Measurements from ENCODE around the gene TMEM200B. TPM values are rescaled to one million over a fixed set of nuclear protein-coding genes. Genes with fewer than 3 reads are reported as not detected.

The TMEM200B gene
- total and polyA plus RNA-seq, 10 of the 15 experiments (the other 5 are each of a cell fraction or from before 2014, with no cell fraction given), result 0.03 to 1.4 (median 0.08) TPM; not detected in 3

GRCh38 chr1:29112705-29113412 is 10.8 kb downstream of the TMEM200B start:
- H3K9ac ChIP-seq (ENCODE audit: control insufficient read depth, insufficient read depth, low read length), result no peak overlapping the region
- ChIA-PET CTCF (interaction anchor here (0.6 to 0.9 kb wide), 3 partner anchors 85 to 231 kb away, joined by 3 read pairs; no protein-coding TSS in a partner anchor), RAD21 (ENCODE audit: unreplicated experiment) (interaction anchor here (1.1 kb wide), 1 partner anchor 219 kb away, joined by 3 read pairs; no protein-coding TSS in a partner anchor), POLR2A (interaction anchor here (0.6 kb wide), 2 partner anchors 34 to 40 kb away, joined by 3 read pairs; no protein-coding TSS in a partner anchor), SMC1A (ENCODE audit: uncharacterized antibody, unreplicated experiment) (interaction anchor here (1.6 kb wide), 2 partner anchors 17 to 58 kb away, joined by 4 to 5 read pairs; no protein-coding TSS in a partner anchor)
- no peak for ATAC-seq
- BruUV-seq (replicated peaks), result no TSS peak
- H3K4me1 ChIP-seq (ENCODE audit: control insufficient read depth, insufficient read depth, low read length), result no peaks in the 10 kb centered on the region
- intact Hi-C loops (cut with micrococcal nuclease; ENCODE audit: unreplicated experiment), result no loop called here
- no peak overlapping the region for H3K27ac ChIP-seq (ENCODE audit: control insufficient read depth, insufficient read depth)
- peaks cover 3 to 6% of the 10 kb centered on the region in 2 experiments; a peak in 3 of 4 replicates for H3K36me3 ChIP-seq (ENCODE audit: control insufficient read depth in 2 of 2, insufficient read depth in 2 of 2, low read length in 1 of 2)
- H3K79me2 ChIP-seq (ENCODE audit: control insufficient read depth, insufficient read depth, low read length), result no peaks in the 10 kb centered on the region
- no peak overlapping the region for H3K4me3 ChIP-seq
- no peak overlapping the region for H2AFZ ChIP-seq (ENCODE audit: control insufficient read depth, low read depth, low read length)
- no peak for DNase-seq (ENCODE audit: low read depth, low spot score)
- no peaks in the 10 kb centered on the region for H3K9me3 ChIP-seq (replicated peaks; ENCODE audit: control insufficient read depth, insufficient read depth, low read length)
- no peaks in the 10 kb centered on the region for H3K27me3 ChIP-seq (replicated peaks in 1 of 2; ENCODE audit: control insufficient read depth in 2 of 2, insufficient read depth in 2 of 2, low read length in 1 of 2)
- in situ Hi-C loops (cut with MboI), result no loop called here
- 72% methylated on average over 7 of the region's 7 CpGs for WGBS (ENCODE audit: insufficient coverage, insufficient replicate concordance, low lambda C conversion rate, missing lambda C conversion rate)
- no peaks in the 10 kb centered on the region for H4K20me1 ChIP-seq (ENCODE audit: control insufficient read depth, insufficient read depth)
- no peak overlapping the region for H3K4me2 ChIP-seq (ENCODE audit: control insufficient read depth, insufficient read depth)
- FAIRE-seq, result no peak
- TF ChIP-seq ZBTB33 (IDR thresholded peaks at IDR 0.05), result no peak
- TF ChIP-seq CREB1 (IDR thresholded peaks at IDR 0.05; ENCODE audit: low read depth), result no peak
- TF ChIP-seq RBBP5 (conservative IDR thresholded peaks at IDR 0.05), result no peak
- no peak for TF ChIP-seq LARP7 (IDR thresholded peaks at IDR 0.05)
- no peak for TF ChIP-seq IKZF1 (conservative IDR thresholded peaks at IDR 0.05)
- TF ChIP-seq MYC (IDR thresholded peaks at IDR 0.05; ENCODE audit: insufficient read depth, insufficient read length, insufficient replicate concordance, low read length, severe bottlenecking), result no peak
- TF ChIP-seq TARDBP (IDR thresholded peaks at IDR 0.05; ENCODE audit: borderline replicate concordance), result no peak
- no peak for TF ChIP-seq IRF3 (IDR thresholded peaks at IDR 0.05)
- TF ChIP-seq TBL1XR1 (IDR thresholded peaks at IDR 0.05; ENCODE audit: low read depth, low read length), result no peak
- TF ChIP-seq HSF1 (IDR thresholded peaks at IDR 0.05; ENCODE audit: low read depth, low read length), result no peak
- TF ChIP-seq CTCF (IDR thresholded peaks at IDR 0.05 in 2 of 3, conservative IDR thresholded peaks at IDR 0.05 in 1 of 3; ENCODE audit: control insufficient read depth in 2 of 3, extremely low read depth in 1 of 3, insufficient read depth in 1 of 3, low read depth in 3 of 3, low read length in 3 of 3), result no peak
- TF ChIP-seq RELA (IDR thresholded peaks at IDR 0.05; ENCODE audit: borderline replicate concordance, partially characterized antibody), result no peak
- no peak for TF ChIP-seq TAF1 (IDR thresholded peaks at IDR 0.05; ENCODE audit: borderline replicate concordance, low read depth, low read length)
- TF ChIP-seq KLF5 (IDR thresholded peaks at IDR 0.05; ENCODE audit: partially characterized antibody), result no peak
- TF ChIP-seq GATAD2B (conservative IDR thresholded peaks at IDR 0.05; ENCODE audit: low read depth), result no peak
- TF ChIP-seq EZH2 (IDR thresholded peaks at IDR 0.05; ENCODE audit: borderline replicate concordance, control insufficient read depth, low read depth, low read length), result no peak
